Measurements from ENCODE around the gene ABLIM2.

GRCh38 chr4:8144359-8144758 is 14.3 kb downstream of the ABLIM2 start:
- TF ChIP-seq, protein P1, sequence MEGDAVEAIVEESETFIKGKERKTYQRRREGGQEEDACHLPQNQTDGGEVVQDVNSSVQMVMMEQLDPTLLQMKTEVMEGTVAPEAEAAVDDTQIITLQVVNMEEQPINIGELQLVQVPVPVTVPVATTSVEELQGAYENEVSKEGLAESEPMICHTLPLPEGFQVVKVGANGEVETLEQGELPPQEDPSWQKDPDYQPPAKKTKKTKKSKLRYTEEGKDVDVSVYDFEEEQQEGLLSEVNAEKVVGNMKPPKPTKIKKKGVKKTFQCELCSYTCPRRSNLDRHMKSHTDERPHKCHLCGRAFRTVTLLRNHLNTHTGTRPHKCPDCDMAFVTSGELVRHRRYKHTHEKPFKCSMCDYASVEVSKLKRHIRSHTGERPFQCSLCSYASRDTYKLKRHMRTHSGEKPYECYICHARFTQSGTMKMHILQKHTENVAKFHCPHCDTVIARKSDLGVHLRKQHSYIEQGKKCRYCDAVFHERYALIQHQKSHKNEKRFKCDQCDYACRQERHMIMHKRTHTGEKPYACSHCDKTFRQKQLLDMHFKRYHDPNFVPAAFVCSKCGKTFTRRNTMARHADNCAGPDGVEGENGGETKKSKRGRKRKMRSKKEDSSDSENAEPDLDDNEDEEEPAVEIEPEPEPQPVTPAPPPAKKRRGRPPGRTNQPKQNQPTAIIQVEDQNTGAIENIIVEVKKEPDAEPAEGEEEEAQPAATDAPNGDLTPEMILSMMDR (conservative IDR thresholded peaks at IDR 0.05), result no peak
- TF ChIP-seq ZFX (IDR thresholded peaks at IDR 0.05), result no peak

Data from C4-2B (cell line).